Bronchial epithelial cell (primary cell): Measurements from ENCODE around the gene FUOM. TPM values are rescaled to one million over a fixed set of nuclear protein-coding genes. Genes with fewer than 3 reads are reported as not detected.

ENCODE experiments used
- DNase-seq: peaks from one replicate; pipeline ENCODE4 v3.0.0-alpha.2; 2010; ENCODE audit warnings: low read depth
- FAIRE-seq: peaks from 2 replicates; lab custom pipeline; 2011; peaks lifted over from hg19 to GRCh38; lab: Jason Lieb, UNC
- H3K27me3 ChIP-seq: 2 replicates; pipeline ENCODE4 v1.5.1; 2011; ENCODE audit warnings: low read length; ENCODE audit not compliant: control insufficient read depth, insufficient read depth
- H3K36me3 ChIP-seq: 2 replicates; pipeline ENCODE4 v1.5.1; 2011; ENCODE audit warnings: low read length; ENCODE audit not compliant: control insufficient read depth, insufficient read depth
- H3K4me3 ChIP-seq: 2 replicates; pipeline ENCODE4 v1.5.1; 2011; ENCODE audit warnings: mild to moderate bottlenecking, low read depth, low read length, control low read depth
- CTCF ChIP-seq: IDR thresholded peaks from 2 replicates; pipeline ENCODE4 v1.5.1; 2011; ENCODE audit warnings: mild to moderate bottlenecking, moderate library complexity, low read length, control low read depth, inconsistent platforms; ENCODE audit not compliant: insufficient read depth, severe bottlenecking
- total RNA-seq: library from RNA; depleted of rRNA; stranded (reverse); fragments of >200 nt; gene quantifications from 2 replicates; pipeline ENCODE4 v1.2.1, GENCODE V29; 2014

FUOM gene
- total RNA-seq, 1 donor from 2014 or later: 16.8 TPM

GRCh38 chr10:133366130-133366478, 8.3 kb upstream of the FUOM start:
- no peak for TF ChIP-seq CTCF
- DNase-seq (no peak), FAIRE-seq (no peak)
- Histone ChIP-seq H3K4me3 (no peak overlapping the region), H3K36me3 (peaks cover 38% of the 10 kb centered on the region), H3K27me3 (no peaks in the 10 kb centered on the region)

- TF ChIP-seq CTCF: no peak
- H3K4me3 ChIP-seq: no peak overlapping the region
- peaks cover 36% of the 10 kb centered on the region for H3K36me3 ChIP-seq
- FAIRE-seq: no peak
- H3K27me3 ChIP-seq: no peaks in the 10 kb centered on the region
- no peak for DNase-seq
These were observed 7.8 kb upstream of the FUOM start for GRCh38 chr10:133365461-133366129.

GRCh38 chr10:133364645-133365431, 7.0 kb upstream of the FUOM start:
- no peak for TF ChIP-seq CTCF
- FAIRE-seq: no peak
- H3K4me3 ChIP-seq: no peak overlapping the region
- H3K36me3 ChIP-seq: peaks cover 32% of the 10 kb centered on the region
- H3K27me3 ChIP-seq: no peaks in the 10 kb centered on the region
- no peak for DNase-seq

- FAIRE-seq: no peak
- H3K36me3 ChIP-seq: peaks cover 20% of the 10 kb centered on the region
- H3K4me3 ChIP-seq: no peak overlapping the region
- DNase-seq: no peak
- H3K27me3 ChIP-seq: no peaks in the 10 kb centered on the region
- TF ChIP-seq CTCF: no peak
These were observed 5.0 kb upstream of the FUOM start for GRCh38 chr10:133362846-133363245.

GRCh38 chr10:133361773-133362441, 4.1 kb upstream of the FUOM start:
- TF ChIP-seq CTCF: no peak
- Histone ChIP-seq H3K27me3 (no peaks in the 10 kb centered on the region), H3K4me3 (no peak overlapping the region), H3K36me3 (peaks cover 20% of the 10 kb centered on the region)
- no peak for DNase-seq
- no peak for FAIRE-seq
